ENCODE measurements around the gene CDT1. TPM values are rescaled to one million over a fixed set of nuclear protein-coding genes. Genes with fewer than 3 reads are reported as not detected.

CDT1 gene
- total RNA-seq, 4 donors from 2014 or later: 0.31 to 2.5 (median 0.42) TPM; not detected in 1

DNA sequence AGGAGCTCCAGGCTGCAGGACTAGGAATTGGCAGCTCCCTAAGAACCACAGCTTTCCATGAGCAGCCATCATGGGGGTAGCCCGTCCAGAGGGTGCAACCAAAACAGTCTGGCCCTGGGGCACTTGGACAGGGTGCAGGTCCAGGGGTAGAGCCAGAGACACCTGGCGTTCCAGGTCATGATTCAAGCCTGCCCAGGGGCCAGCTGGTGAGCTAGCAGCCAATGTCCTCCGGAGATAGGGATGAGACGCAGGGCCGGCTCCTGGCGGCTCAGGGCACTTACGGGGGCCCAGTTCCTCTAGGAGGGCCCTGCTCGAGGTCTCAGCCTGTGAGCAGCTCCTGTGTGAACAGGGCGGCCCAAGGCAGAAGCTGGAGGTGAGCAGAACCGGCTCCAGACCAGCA is 40.6 kb upstream of the CDT1 start:
- Histone ChIP-seq H3K9me3 (no peaks in the 10 kb centered on the region), H3K36me3 (no peaks in the 10 kb centered on the region), H3K4me3 (no peak overlapping the region), H3K4me1 (peaks cover 0 to 2% of the 10 kb centered on the region in 2 donors), H3K27ac (no peak overlapping the region), H3K27me3 (peaks cover 0 to 8% (median 6%) of the 10 kb centered on the region in 3 donors)
- intact Hi-C loops (cut with DNase I; ENCODE audit: low total_unique reads): no loop called here
- in situ Hi-C loops (cut with MboI; ENCODE audit: low sequenced_read_pairs in 4 of 4): no loop called here
- no peak for ATAC-seq
- TF ChIP-seq, protein P1, sequence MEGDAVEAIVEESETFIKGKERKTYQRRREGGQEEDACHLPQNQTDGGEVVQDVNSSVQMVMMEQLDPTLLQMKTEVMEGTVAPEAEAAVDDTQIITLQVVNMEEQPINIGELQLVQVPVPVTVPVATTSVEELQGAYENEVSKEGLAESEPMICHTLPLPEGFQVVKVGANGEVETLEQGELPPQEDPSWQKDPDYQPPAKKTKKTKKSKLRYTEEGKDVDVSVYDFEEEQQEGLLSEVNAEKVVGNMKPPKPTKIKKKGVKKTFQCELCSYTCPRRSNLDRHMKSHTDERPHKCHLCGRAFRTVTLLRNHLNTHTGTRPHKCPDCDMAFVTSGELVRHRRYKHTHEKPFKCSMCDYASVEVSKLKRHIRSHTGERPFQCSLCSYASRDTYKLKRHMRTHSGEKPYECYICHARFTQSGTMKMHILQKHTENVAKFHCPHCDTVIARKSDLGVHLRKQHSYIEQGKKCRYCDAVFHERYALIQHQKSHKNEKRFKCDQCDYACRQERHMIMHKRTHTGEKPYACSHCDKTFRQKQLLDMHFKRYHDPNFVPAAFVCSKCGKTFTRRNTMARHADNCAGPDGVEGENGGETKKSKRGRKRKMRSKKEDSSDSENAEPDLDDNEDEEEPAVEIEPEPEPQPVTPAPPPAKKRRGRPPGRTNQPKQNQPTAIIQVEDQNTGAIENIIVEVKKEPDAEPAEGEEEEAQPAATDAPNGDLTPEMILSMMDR (IDR thresholded peaks at IDR 0.05 in 4 of 5, conservative IDR thresholded peaks at IDR 0.05 in 1 of 5): no peak
- TF ChIP-seq POLR2A (IDR thresholded peaks at IDR 0.05): no peak
- DNase-seq: no peak

- H3K27me3 ChIP-seq: peaks cover 0 to 14% (median 9%) of the 10 kb centered on the region in 3 donors
- no peak overlapping the region for H3K27ac ChIP-seq
- intact Hi-C loops (cut with DNase I; ENCODE audit: low total_unique reads) (no loop called here), in situ Hi-C loops (cut with MboI; ENCODE audit: low sequenced_read_pairs in 4 of 4) (no loop called here)
- no peaks in the 10 kb centered on the region for H3K9me3 ChIP-seq
- H3K4me1 ChIP-seq: peaks cover 3 to 8% of the 10 kb centered on the region in 2 donors
- TF ChIP-seq, protein P1 (IDR thresholded peaks at IDR 0.05 in 4 of 5, conservative IDR thresholded peaks at IDR 0.05 in 1 of 5): no peak
- no peak for TF ChIP-seq POLR2A (IDR thresholded peaks at IDR 0.05)
- DNase-seq (no peak), ATAC-seq (no peak)
- no peak overlapping the region for H3K4me3 ChIP-seq
- H3K36me3 ChIP-seq: no peaks in the 10 kb centered on the region
Observed at GRCh38 chr16:88763502-88764053, 40.0 kb upstream of the CDT1 start.

GRCh38 chr16:88764080-88764479 is 39.5 kb upstream of the CDT1 start:
- Histone ChIP-seq H3K4me1 (peaks cover 5 to 11% of the 10 kb centered on the region in 2 donors), H3K4me3 (no peak overlapping the region), H3K36me3 (no peaks in the 10 kb centered on the region), H3K9me3 (no peaks in the 10 kb centered on the region), H3K27ac (no peak overlapping the region), H3K27me3 (peaks cover 0 to 15% (median 4%) of the 10 kb centered on the region in 3 donors)
- intact Hi-C loops (cut with DNase I; ENCODE audit: low total_unique reads) (no loop called here), in situ Hi-C loops (cut with MboI; ENCODE audit: low sequenced_read_pairs in 4 of 4) (no loop called here)
- no peak for ATAC-seq
- no peak for TF ChIP-seq POLR2A (IDR thresholded peaks at IDR 0.05)
- TF ChIP-seq, protein P1 (IDR thresholded peaks at IDR 0.05 in 4 of 5, conservative IDR thresholded peaks at IDR 0.05 in 1 of 5): no peak
- no peak for DNase-seq

DNA sequence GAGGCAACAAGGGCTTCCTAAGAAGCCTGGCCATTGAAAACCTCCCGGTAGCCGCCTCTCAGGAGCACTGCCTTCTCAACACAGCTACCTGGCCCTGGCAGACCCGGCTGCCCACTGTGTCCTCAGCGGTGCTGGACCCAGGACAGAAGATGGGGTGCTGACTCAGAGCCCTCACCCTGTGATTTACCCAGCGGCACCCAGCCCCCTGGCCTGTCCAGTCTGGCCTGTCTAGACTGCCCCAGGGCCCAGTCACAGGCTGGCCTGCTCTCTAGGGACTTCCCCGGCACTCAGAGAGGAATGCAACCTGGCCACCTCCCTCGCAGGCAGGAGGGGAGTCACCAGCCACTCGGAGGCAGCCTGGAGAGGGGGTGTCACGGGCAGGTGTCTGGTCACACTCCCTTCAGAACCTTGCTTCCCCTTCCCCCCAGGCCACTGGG is 38.7 kb upstream of the CDT1 start:
- H3K9me3 ChIP-seq: no peaks in the 10 kb centered on the region
- intact Hi-C loops (cut with DNase I; ENCODE audit: low total_unique reads) (no loop called here), in situ Hi-C loops (cut with MboI; ENCODE audit: low sequenced_read_pairs in 4 of 4) (no loop called here)
- ATAC-seq: no peak
- H3K27me3 ChIP-seq: peaks cover 2 to 13% (median 3%) of the 10 kb centered on the region in 3 donors
- H3K4me1 ChIP-seq: peaks cover 5 to 17% of the 10 kb centered on the region in 2 donors
- no peak overlapping the region for H3K27ac ChIP-seq
- no peaks in the 10 kb centered on the region for H3K36me3 ChIP-seq
- DNase-seq: no peak
- TF ChIP-seq, protein P1 (IDR thresholded peaks at IDR 0.05 in 4 of 5, conservative IDR thresholded peaks at IDR 0.05 in 1 of 5): no peak
- TF ChIP-seq POLR2A (IDR thresholded peaks at IDR 0.05): no peak
- H3K4me3 ChIP-seq: no peak overlapping the region

GRCh38 chr16:88766975-88767374 is 36.6 kb upstream of the CDT1 start:
- no peaks in the 10 kb centered on the region for H3K9me3 ChIP-seq
- peaks cover 5 to 31% of the 10 kb centered on the region in 2 donors for H3K4me1 ChIP-seq
- ATAC-seq (no peak), DNase-seq (no peak)
- no peaks in the 10 kb centered on the region for H3K36me3 ChIP-seq
- no peak for TF ChIP-seq POLR2A (IDR thresholded peaks at IDR 0.05)
- TF ChIP-seq, protein P1 (IDR thresholded peaks at IDR 0.05 in 4 of 5, conservative IDR thresholded peaks at IDR 0.05 in 1 of 5): no peak
- no peak overlapping the region for H3K27ac ChIP-seq
- in situ Hi-C loops (cut with MboI; ENCODE audit: low sequenced_read_pairs in 4 of 4): no loop called here
- intact Hi-C loops (cut with DNase I; ENCODE audit: low total_unique reads): no loop called here
- no peak overlapping the region for H3K4me3 ChIP-seq
- peaks cover 2 to 21% (median 3%) of the 10 kb centered on the region in 3 donors for H3K27me3 ChIP-seq
